Measurements from ENCODE around the gene SOX5. TPM values are rescaled to one million over a fixed set of nuclear protein-coding genes. Genes with fewer than 3 reads are reported as not detected.
"Not testable (repeated sequence)": the region's sequence is repeated elsewhere in the genome, so short reads cannot be mapped to it uniquely, and the experiment has no call there.

Gene SOX5
- total RNA-seq, 1 donor from 2014 or later, result 43.6 TPM

DNA sequence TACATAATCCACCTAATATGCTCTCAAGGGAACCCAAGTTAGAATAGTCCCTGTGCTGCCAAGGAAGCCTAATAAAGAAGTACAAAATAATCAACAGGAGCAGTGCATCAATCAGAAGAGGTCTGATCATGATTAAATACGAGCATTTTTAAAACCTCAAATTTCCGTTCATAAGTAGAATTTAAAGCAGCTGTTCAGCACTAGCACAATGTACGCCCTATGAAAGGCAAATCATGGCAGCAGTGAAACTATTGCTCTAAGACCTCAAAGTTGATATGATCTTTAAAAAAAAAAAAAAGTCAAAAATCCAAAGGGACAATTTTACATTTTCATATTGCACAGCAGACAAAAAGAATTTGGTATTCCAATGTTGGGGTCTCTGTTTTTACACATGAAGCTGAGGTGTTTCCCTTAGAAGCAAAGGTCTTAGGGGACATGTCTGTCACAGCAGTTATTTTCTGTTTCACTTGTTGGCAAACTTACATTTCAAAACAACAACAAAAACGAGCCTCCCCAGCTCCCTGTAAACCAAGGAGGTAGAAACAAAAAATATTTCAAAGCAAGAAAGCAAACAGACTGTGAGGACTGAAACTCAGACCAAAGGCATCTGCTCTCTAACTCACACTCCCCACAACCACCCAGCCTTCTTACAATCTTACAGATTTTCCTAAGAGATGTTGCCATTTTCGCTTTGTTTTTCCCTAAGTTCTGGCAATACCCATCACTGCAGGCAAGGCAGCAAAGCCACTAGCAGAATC is 28.2 kb downstream of the SOX5 start:
- DNase-seq (ENCODE audit: low spot score), result no peak
- ATAC-seq, result peak; percentile 32
- intact Hi-C loops (cut with DNase I), result no loop called here

DNA sequence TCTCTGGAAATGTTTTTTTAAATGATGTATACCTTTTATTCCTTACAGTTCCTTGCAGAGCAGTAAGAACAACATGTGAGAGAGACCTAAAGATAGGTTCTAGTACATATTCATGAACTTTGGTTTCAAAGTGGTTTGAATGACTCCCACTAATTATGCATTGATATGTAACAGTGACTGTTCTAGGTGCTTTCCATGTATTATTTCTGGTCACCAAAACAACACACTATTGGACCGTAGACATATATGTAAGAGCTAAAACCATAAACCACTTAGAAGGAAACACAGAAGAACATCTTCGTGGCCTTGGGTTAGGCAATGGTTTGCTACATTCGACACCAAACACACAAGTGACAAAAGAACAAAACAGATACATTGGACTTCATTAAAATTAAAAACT is 37.9 kb downstream of the SOX5 start:
- intact Hi-C loops (cut with DNase I), result no loop called here
- no peak for ATAC-seq
- DNase-seq (ENCODE audit: low spot score), result no peak

DNA sequence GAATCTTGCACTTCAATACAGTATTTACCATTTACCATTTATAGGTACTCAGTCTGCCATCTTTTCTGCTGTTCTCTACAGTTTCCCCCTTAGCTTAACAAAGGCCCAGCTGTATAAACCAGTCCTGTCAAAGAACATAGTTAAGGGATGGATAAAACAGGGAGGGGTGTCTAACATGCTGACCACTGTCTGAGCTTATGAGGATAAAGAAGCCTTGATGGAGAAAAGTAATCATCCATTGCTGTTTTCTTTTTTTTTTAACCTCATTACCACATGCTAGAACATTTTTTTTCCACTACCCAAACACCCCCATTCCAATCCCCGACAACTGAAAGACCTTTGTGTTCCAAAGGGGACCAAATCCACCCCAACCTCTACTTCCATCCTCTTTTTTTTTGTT is 39.9 kb downstream of the SOX5 start:
- intact Hi-C loops (cut with DNase I), result no loop called here
- ATAC-seq, result no peak
- DNase-seq (ENCODE audit: low spot score), result no peak

DNA sequence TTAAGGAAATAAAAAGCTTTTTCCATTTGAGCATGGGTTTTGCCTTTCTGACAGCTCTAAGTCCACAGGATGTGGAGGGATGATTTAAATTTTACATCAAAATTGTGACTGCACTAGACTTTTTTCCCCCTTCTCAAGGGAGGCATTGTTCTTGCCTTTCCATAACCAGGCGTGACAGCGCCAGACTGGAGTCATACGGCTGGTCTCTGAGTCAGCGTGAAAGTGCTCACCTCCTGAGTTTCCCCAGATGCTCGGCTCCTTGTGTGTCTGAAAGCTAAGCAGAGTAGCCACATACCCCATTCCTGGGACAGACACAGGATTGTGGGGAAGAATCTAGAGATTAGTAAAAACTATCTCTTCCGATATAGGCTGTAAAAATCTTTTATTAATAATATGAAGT is 43.1 kb downstream of the SOX5 start:
- ATAC-seq, result peak; percentile 81

DNA sequence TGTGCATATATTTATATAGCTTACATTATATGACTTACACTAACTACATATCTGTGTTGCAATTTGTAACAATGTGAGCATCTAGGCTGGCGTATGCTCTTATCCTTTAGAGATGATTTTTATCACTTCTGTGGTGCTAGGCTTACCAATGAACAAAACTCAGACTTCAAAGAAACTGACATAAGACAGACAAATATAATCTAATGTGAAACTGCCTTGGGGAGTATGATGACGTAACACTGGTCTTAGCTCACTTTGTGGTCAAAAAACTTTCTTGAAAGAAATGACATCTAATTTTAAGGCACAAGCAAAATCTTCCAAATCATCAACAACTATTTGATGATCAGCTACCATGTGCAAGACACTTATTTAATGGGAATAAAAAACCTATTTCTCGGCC is 50.0 kb downstream of the SOX5 start:
- ATAC-seq (no peak), DNase-seq (ENCODE audit: low spot score) (no peak)
- intact Hi-C loops (cut with DNase I), result no loop called here

More for the DNA sequence above, 43.1 kb downstream of the SOX5 start:
- intact Hi-C loops (cut with DNase I), result no loop called here
- peak; percentile 53 for DNase-seq (ENCODE audit: low spot score)

DNA sequence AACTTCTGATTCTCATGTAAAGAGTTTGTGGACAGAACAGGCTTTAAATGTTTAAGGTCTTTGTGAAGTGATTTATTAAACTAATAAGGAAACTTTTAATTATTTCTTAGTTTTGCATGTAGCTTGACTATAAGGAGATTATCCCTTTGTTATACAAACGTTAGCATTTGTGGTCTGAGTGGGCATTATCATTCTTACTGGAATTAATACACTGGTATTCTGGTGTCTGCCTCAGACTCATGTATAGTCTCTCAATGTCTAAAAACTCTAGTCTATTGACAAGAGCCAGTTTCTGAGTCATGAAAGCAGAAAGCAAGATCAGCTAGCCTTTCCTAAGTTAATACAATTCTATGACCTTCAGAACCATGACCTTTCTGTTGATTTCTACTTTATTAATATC is 51.3 kb downstream of the SOX5 start:
- ATAC-seq (no peak), DNase-seq (ENCODE audit: low spot score) (no peak)
- intact Hi-C loops (cut with DNase I), result no loop called here

DNA sequence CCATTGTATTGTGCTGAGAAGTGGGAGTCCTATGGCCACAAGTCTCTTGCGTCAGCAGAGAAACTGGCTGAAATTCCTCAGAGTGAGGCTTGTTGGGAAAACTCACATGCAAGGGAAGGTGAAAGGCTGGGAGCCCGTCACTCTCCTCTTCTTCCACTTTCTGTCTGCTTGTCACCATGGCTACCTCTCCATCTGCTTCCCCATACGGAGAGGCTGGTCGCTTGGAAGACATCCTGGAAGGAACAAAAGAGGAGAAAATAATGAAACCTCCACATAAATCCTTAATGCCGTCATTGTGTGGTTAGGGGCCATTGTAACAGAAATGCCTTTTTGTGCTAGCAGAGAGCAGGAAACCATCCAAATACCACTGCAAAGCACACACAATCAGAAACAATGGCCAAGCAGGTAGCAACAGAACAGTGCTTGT is 53.7 kb downstream of the SOX5 start:
- intact Hi-C loops (cut with DNase I), result no loop called here
- ATAC-seq, result peak; percentile 20
- DNase-seq (ENCODE audit: low spot score), result no peak

DNA sequence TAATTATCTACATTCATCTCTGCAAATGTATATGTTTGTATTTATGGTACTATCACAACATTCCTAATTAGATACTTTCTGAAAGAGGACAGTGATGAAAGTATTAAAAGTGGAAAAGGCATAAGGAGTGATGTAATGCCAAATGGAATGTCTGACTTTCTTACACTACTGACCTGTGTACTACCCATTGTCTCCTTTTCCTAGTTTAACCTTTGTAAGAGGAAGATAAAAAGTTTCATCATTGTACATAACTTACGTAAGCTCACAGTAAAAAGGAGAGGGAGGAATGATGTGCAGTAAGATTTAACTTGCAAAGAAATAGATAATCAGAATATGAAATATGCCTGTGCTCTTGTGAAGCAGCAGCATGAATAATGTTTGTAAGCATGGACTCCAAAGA is 55.9 kb downstream of the SOX5 start:
- no peak for ATAC-seq
- intact Hi-C loops (cut with DNase I), result no loop called here
- no peak for DNase-seq (ENCODE audit: low spot score)

DNA sequence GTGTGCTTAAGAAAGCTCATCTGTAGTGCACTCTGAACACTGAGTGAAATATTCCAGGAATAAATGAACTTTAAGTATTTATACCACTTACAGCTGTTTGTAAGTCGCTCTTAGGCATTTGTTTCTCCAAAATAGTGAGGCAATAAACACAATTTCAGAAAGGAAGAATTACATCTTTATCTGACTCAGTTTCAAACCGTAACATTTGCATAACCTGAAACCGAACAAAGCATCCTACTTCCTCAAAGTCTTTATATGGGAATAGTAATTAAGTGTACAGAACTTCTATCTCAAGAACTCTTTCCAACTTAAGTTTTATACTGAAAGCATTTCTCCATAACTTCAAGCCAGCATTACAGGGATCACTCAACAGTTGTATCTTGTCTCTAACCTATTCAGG is 58.4 kb downstream of the SOX5 start:
- ATAC-seq (no peak), DNase-seq (ENCODE audit: low spot score) (no peak)
- intact Hi-C loops (cut with DNase I), result no loop called here

DNA sequence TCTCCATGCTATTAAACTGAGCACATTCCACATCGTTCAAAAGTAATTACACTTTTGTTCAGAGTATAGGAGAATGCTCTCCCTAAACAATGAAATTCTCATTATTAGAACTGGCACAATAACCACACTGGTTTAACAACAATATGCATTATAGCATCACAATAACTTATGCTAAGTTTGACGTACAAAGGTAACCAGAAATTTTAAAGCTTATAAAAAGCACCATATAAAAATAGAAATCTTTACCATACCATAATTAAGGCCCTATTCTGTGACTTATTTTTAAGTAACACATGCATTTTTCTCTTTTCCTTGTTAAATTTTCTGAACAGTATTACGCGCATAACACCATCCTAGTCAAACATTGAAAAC is 60.4 kb downstream of the SOX5 start:
- intact Hi-C loops (cut with DNase I), result no loop called here
- DNase-seq (ENCODE audit: low spot score) (no peak), ATAC-seq (no peak)

DNA sequence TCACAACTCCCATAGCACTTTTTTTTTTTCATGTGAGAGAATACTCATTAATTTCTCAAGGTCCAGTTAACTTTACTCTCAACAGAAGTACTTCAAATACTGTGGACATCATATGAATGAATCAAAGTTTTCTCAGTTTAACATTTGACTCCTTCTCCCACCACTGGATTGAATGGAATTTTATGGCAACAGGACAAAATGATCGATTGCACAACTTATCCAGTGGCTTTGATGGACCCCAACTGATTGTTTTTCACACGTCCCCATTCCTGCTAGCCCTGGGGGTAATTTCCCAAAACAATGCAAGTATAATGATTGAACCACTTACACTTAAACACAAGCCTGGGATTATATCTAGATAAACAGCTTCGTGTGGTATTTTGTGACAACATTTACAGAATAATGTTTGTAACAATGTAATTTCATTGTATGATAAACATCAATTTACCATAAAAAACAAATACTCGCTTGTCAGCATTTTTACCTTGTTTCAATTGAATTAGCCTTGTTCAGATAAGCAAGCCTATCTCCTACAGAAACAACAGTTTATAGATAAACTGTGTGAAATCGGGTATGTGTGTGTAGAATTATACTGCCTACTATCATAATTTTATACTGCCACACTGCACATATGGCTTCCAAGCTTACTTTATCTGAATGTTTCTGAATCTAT is 60.9 kb downstream of the SOX5 start:
- DNase-seq (ENCODE audit: low spot score) (no peak), ATAC-seq (no peak)
- intact Hi-C loops (cut with DNase I), result no loop called here

DNA sequence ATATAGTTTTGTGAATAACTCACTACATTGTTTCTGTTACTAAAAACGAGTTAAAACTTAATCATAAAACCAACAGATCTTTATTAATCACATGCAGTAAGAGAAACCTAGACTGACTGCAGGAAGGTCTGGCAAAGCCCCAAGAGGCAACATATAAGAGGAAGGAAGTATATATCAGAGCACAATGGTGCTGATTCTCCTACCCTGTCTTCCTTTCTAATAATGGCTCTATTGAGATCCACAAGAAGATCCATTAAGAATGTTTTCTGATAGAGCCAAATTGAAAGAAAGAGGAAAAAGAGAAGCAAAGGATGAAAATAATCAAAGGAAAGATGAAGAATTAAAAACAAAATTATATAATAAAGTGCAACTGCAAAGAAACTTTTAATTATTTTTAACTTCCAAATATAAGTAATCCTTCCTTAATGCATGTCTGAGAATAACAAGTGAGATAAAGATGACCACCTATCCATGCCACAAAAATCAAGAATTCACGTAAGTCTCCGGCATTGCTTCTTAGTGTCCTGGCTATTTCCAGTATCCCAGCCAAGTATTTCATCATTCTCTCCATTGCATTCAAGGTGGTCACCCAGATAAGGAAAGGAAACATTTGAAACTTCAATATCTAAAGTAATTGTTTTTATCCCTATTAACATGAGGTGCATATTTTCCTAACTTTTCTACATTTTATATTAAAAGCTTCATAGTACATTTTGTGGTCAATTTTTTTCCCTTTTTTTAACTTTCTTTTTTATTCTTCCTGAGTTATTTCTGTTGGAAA is 62.2 kb downstream of the SOX5 start:
- intact Hi-C loops (cut with DNase I), result no loop called here

DNA sequence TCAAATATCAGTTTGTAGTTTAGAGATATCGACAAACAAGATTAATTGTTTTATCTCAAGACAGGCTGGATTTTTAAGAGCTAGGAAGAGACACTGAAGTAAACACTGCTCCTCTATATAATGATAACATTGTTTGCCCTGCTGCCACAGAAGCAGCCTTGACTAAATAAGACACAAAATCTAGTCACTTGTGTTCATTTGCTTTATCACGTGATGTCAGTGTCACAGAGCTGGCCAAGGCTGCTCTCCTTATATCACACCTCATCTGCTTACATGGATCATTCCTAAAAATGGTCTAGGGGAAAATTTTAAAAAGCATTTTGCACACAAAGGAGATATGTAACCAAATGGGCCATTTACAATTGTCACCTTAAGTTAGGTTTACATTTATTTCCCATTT is 64.1 kb downstream of the SOX5 start:
- intact Hi-C loops (cut with DNase I), result no loop called here
- ATAC-seq (no peak), DNase-seq (ENCODE audit: low spot score) (no peak)

More for the DNA sequence above, 62.2 kb downstream of the SOX5 start:
- no peak for ATAC-seq
- no peak for DNase-seq (ENCODE audit: low spot score)

DNA sequence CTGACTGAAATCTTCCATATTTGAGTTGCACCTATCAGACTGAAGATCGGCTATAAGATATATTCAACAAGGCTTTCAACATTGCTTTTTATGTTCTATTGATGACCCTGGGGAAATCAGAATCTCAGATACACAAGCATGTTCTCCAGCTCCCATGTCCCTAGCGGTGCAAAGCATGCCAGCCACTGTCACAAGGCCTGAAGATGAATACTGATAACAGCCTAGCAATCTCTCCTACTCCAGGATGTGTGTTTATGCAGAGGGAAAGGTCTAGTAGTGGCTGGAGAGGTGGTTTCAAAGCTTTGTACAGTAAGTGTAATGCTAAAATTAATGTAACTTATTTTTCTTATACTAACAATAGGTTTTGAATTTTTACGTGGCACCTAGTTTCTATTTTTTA is 64.6 kb downstream of the SOX5 start:
- ATAC-seq (no peak), DNase-seq (ENCODE audit: low spot score) (no peak)
- intact Hi-C loops (cut with DNase I), result no loop called here

DNA sequence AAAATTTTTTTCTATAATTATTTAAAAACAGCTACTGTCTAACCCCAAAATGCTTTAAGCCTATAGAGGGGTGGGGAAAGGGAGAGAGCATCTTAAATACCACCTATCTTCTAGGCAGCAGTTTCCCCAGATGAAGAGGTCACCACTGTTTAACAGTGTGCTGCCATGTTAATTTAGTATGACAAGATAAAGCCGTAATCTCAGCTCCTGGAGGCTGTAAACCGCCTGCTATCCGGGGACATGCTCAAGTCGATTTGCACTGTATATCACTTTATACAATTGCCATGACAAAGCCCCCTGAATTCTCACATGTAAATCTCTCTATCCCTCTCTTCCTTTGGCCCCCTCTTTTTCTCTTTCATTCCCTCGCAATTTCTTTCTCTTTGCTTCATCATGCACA is 68.5 kb downstream of the SOX5 start:
- DNase-seq (ENCODE audit: low spot score) (no peak), ATAC-seq (no peak)
- intact Hi-C loops (cut with DNase I), result no loop called here

DNA sequence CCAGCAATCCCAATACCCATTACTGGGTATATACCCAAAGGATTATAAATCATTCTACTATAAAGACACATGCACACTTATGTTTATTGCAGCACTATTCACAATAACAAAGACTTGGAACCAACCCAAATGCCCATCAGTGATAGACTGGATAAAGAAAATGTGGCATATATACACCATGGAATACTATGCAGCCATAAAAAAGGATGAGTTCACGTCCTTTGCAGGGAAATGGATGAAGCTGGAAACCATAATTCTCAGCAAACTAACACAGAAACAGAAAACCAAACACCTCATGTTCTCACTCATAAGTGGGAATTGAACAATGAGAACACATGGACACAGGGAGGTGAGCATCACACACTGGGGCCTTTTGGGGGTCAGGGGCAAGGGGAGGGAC is 72.9 kb downstream of the SOX5 start:
- ATAC-seq; intact Hi-C loops (cut with DNase I); DNase-seq (ENCODE audit: low spot score): not testable (repeated sequence)

DNA sequence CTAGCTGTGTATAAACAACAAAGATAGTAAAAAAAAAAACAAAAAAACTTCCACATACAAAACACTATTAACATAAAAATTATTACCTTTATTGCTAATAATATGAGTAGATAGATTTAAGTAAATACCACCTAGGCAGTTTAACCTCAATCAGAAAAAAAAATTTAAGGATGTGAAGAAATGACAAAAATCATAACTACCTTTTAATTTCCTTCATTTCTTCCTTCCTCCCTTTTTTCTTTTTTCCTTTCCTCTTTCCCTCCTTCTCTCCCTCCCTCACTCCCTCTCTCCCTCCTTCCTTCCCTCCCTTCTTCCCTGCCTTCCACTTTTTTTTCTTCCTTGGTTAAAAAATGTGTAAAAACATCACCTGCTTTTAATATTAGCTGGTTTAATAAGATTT is 81.7 kb downstream of the SOX5 start:
- intact Hi-C loops (cut with DNase I), result no loop called here
- ATAC-seq, result no peak

DNA sequence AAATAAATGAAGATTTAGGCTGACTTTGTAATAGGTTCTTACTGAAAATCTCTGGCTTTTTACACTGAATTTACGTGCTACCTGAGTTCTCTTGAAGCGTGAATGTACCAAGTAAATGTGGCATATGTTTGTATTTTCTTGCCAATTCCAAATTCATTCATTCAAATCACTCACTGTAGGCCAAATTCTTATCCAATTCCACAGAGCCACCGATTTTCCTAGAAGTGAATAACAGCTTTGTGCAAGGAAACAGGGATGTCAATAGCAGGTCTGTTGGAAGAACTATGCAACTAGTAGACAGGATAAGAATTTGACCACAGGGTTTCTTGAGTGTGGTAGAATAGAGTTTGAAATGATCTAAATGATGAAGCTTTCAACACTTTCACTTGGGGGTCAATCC is 86.8 kb downstream of the SOX5 start:
- DNase-seq (ENCODE audit: low spot score) (no peak), ATAC-seq (no peak)
- intact Hi-C loops (cut with DNase I), result no loop called here

More for the DNA sequence above, 81.7 kb downstream of the SOX5 start:
- no peak for DNase-seq (ENCODE audit: low spot score)

DNA sequence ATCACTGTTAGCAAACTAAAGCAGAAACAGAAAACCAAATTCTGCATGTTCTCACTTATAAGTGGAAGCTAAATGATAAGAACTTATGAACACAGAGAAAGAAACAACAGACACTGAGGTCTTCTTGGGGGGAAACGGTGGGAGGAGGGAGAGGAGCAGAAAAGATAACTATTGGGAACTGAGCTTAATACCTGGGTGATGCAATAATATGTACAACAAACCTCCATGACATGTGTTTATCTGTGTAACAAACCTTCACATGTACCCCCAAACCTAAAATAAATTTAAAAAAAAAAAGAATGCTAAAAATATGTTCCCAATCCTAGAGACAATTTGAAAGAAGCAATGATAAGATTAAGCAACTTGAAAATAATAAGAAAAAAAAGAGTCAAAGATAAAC is 89.5 kb downstream of the SOX5 start:
- DNase-seq (ENCODE audit: low spot score) (no peak), ATAC-seq (no peak)
- intact Hi-C loops (cut with DNase I), result no loop called here

DNA sequence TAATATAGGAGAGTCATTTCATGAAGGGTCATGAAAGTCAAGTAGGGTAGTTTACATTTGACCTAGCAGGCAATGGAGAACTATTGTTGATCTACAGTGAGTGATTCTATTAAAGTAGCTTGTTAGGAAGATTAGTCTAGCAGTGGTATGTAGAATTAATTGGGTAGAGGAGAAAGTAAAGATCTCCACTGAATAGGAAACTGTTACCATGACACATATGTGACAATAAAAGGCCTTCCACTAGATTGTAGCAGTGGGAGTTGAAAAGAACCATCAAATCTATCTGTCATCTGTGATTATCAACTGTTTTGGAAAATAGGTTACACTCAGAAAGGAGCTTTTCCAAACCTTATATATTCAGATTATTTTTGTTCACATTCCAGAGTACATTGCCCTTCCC is 92.3 kb downstream of the SOX5 start:
- DNase-seq (ENCODE audit: low spot score) (no peak), ATAC-seq (no peak)
- intact Hi-C loops (cut with DNase I), result no loop called here

Measured in sciatic nerve (tissue), 2 donors.